Transverse colon (tissue), 3 donors: Measurements from ENCODE around the gene GRID2IP.

Experiments
- CTCF ChIP-seq, 5 experiments: fragments of 200-600 bp in 3 of 5; fragments of 450-650 bp in 2 of 5; sonication (generic) in 3 of 5; IDR thresholded peaks; 1 replicate in 2 of 5; 2 replicates in 3 of 5; pipeline ENCODE4 v1.5.1; 2016 to 2017; ENCODE audit warnings: antibody characterized with exemption in 5 of 5, inconsistent platforms in 3 of 5, mild to moderate bottlenecking in 2 of 5, moderate library complexity in 1 of 5
- POLR2A ChIP-seq: fragments of 450-650 bp; IDR thresholded peaks from one replicate; pipeline ENCODE4 v1.6.1; 2016; ENCODE audit warnings: antibody characterized with exemption, mild to moderate bottlenecking, moderate library complexity

- no peak for TF ChIP-seq POLR2A
- no peak for TF ChIP-seq CTCF (IDR thresholded peaks at IDR 0.05)
These were observed 37.3 kb upstream of the GRID2IP start for GRCh38 chr7:6588566-6588965.
